ENCODE measurements around the gene PSMC3IP. TPM values are rescaled to one million over a fixed set of nuclear protein-coding genes. Genes with fewer than 3 reads are reported as not detected.

The PSMC3IP gene
- total RNA-seq, 1 experiment from 2014 or later = 31.9 TPM

GRCh38 chr17:42563143-42563509, 14.4 kb downstream of the PSMC3IP start:
- H3K27ac ChIP-seq (ENCODE audit: low read depth, low read length, poor library complexity, severe bottlenecking) = peak overlapping the region; percentile 85
- ChIA-PET CTCF (no interaction called here), POLR2A (ENCODE audit: low non-redundant PET) (no interaction called here)
- no peaks in the 10 kb centered on the region for H3K9me3 ChIP-seq (ENCODE audit: low read depth, low read length, poor library complexity, severe bottlenecking)
- intact Hi-C loops (cut with micrococcal nuclease; ENCODE audit: unreplicated experiment) = no loop called here
- H3K36me3 ChIP-seq (ENCODE audit: insufficient read depth, low read length, poor library complexity, severe bottlenecking) = peaks cover 13% of the 10 kb centered on the region
- H3K27me3 ChIP-seq (replicated peaks; ENCODE audit: insufficient read depth, low read depth, low read length, poor library complexity) = no peaks in the 10 kb centered on the region
- H3K4me3 ChIP-seq (ENCODE audit: low read depth, low read length, poor library complexity, severe bottlenecking) = peak overlapping the region; percentile 83
- DNase-seq (ENCODE audit: low spot score) = no peak
- no TSS peak for BruUV-seq (replicated peaks)
- peaks cover 10% of the 10 kb centered on the region for H3K4me1 ChIP-seq (ENCODE audit: insufficient read depth, low read length, poor library complexity, severe bottlenecking)
- TF ChIP-seq CTCF (conservative IDR thresholded peaks at IDR 0.05; ENCODE audit: low read depth, low read length) = no peak
- no peak for TF ChIP-seq EZH2 (IDR thresholded peaks at IDR 0.05; ENCODE audit: borderline replicate concordance, low read depth, low read length, poor library complexity, severe bottlenecking)

GRCh38 chr17:42562388-42563142, 15.0 kb downstream of the PSMC3IP start:
- POLR2A ChIA-PET (ENCODE audit: low non-redundant PET) = no interaction called here
- intact Hi-C loops (cut with micrococcal nuclease; ENCODE audit: unreplicated experiment) = no loop called here
- H3K4me1 ChIP-seq (ENCODE audit: insufficient read depth, low read length, poor library complexity, severe bottlenecking) = peaks cover 10% of the 10 kb centered on the region
- peak; percentile 17 for DNase-seq (ENCODE audit: low spot score)
- CTCF ChIA-PET = no interaction called here
- H3K36me3 ChIP-seq (ENCODE audit: insufficient read depth, low read length, poor library complexity, severe bottlenecking) = peaks cover 13% of the 10 kb centered on the region
- H3K27ac ChIP-seq (ENCODE audit: low read depth, low read length, poor library complexity, severe bottlenecking) = peak overlapping the region; percentile 85
- H3K4me3 ChIP-seq (ENCODE audit: low read depth, low read length, poor library complexity, severe bottlenecking) = peak overlapping the region; percentile 83
- H3K27me3 ChIP-seq (replicated peaks; ENCODE audit: insufficient read depth, low read depth, low read length, poor library complexity) = no peaks in the 10 kb centered on the region
- TF ChIP-seq CTCF (conservative IDR thresholded peaks at IDR 0.05; ENCODE audit: low read depth, low read length) (no peak), EZH2 (IDR thresholded peaks at IDR 0.05; ENCODE audit: borderline replicate concordance, low read depth, low read length, poor library complexity, severe bottlenecking) (no peak)
- no peaks in the 10 kb centered on the region for H3K9me3 ChIP-seq (ENCODE audit: low read depth, low read length, poor library complexity, severe bottlenecking)
- TSS peak; percentile 60 for BruUV-seq (replicated peaks)

- Histone ChIP-seq H3K27me3 (replicated peaks; ENCODE audit: insufficient read depth, low read depth, low read length, poor library complexity) (no peaks in the 10 kb centered on the region), H3K4me3 (ENCODE audit: low read depth, low read length, poor library complexity, severe bottlenecking) (peak within 1 kb of the TSS; percentile 83), H3K36me3 (ENCODE audit: insufficient read depth, low read length, poor library complexity, severe bottlenecking) (peaks cover 13% of the 10 kb centered on the region), H3K4me1 (ENCODE audit: insufficient read depth, low read length, poor library complexity, severe bottlenecking) (peaks cover 10% of the 10 kb centered on the region), H3K9me3 (ENCODE audit: low read depth, low read length, poor library complexity, severe bottlenecking) (no peaks in the 10 kb centered on the region), H3K27ac (ENCODE audit: low read depth, low read length, poor library complexity, severe bottlenecking) (peak within 1 kb of the TSS; percentile 85)
- TF ChIP-seq EZH2 (IDR thresholded peaks at IDR 0.05; ENCODE audit: borderline replicate concordance, low read depth, low read length, poor library complexity, severe bottlenecking) (no peak), CTCF (conservative IDR thresholded peaks at IDR 0.05; ENCODE audit: low read depth, low read length) (no peak)
- ChIA-PET CTCF (no interaction called here), POLR2A (ENCODE audit: low non-redundant PET) (no interaction called here)
- intact Hi-C loops (cut with micrococcal nuclease; ENCODE audit: unreplicated experiment) = no loop called here
- DNase-seq (ENCODE audit: low spot score) = peak; percentile 94
- no TSS peak for BruUV-seq (replicated peaks)
Observed at GRCh38 chr17:42561897-42562387, 15.6 kb downstream of the PSMC3IP start, which contains the start of gene COASY. Gene COASY (plus strand): TSS chr17:42562148. CDS start chr17:42562623, 475 bp downstream.
